Aorta (tissue), 5 donors: ENCODE measurements around the gene CRPPA. TPM values are rescaled to one million over a fixed set of nuclear protein-coding genes. Genes with fewer than 3 reads are reported as not detected.
"Not testable (repeated sequence)": the region's sequence is repeated elsewhere in the genome, so short reads cannot be mapped to it uniquely, and the experiment has no call there.

Experiments
- ATAC-seq: fragments of 200-7000 bp; cut with Tn5 transposase; one replicate; pipeline ENCODE4 v1.9.1; 2022; ENCODE audit warnings: moderate library complexity; ENCODE audit not compliant: low FRiP score
- DNase-seq, 2 donors: peaks; one replicate each; pipeline ENCODE4 v3.0.0-alpha.2; 2020
- H3K27ac ChIP-seq, 2 donors: one replicate each; pipeline ENCODE4 v1.5.1; 2013; ENCODE audit warnings: low read length in 2 of 2, mild to moderate bottlenecking in 2 of 2, moderate library complexity in 2 of 2, control low read depth in 1 of 2, inconsistent platforms in 1 of 2, low read depth in 1 of 2
- H3K27me3 ChIP-seq, 2 donors: one replicate each; pipeline ENCODE4 v1.6.1; 2013; ENCODE audit warnings: control low read depth in 1 of 2, low read length in 1 of 2, mild to moderate bottlenecking in 1 of 2, moderate library complexity in 1 of 2; ENCODE audit not compliant: insufficient read depth in 2 of 2, control insufficient read depth in 1 of 2
- H3K36me3 ChIP-seq, 2 donors: one replicate each; pipeline ENCODE4 v1.6.1; 2013; ENCODE audit warnings: control low read depth in 1 of 2, low read length in 1 of 2, mild to moderate bottlenecking in 1 of 2; ENCODE audit not compliant: insufficient read depth in 2 of 2, control insufficient read depth in 1 of 2
- H3K4me1 ChIP-seq, 2 donors: one replicate each; pipeline ENCODE4 v1.6.1; 2013; ENCODE audit warnings: low read length in 2 of 2, control low read depth in 1 of 2, mild to moderate bottlenecking in 1 of 2, moderate library complexity in 1 of 2; ENCODE audit not compliant: insufficient read depth in 2 of 2, control insufficient read depth in 1 of 2
- H3K4me3 ChIP-seq, 2 donors: one replicate each; pipeline ENCODE4 v1.5.1; 2013; ENCODE audit warnings: low read length in 2 of 2, control low read depth in 1 of 2, mild to moderate bottlenecking in 1 of 2
- H3K9me3 ChIP-seq: one replicate; pipeline ENCODE4 v1.6.1; 2013; ENCODE audit warnings: mild to moderate bottlenecking, low read length; ENCODE audit not compliant: control insufficient read depth
- WGBS, 2 donors: extraction: QIAGEN DNeasy Blood & Tissue Kit; methylation state at CpG; one replicate each; pipeline ENCODE4 v1.1.7; 2013; 5-methylcytosine and 5-hydroxymethylcytosine counted together
- intact Hi-C, 2 donors: fragments of 100-400 bp; cut with DNase I; formaldehyde crosslinking; loops; one replicate each; pipeline versions ENCODE4 v1.14.2 to v1.15.0; 2022
- polyA plus RNA-seq, 2 donors: library from polyadenylated mRNA; stranded (reverse); fragments of 200-250 nt; gene quantifications; one replicate each; pipeline ENCODE4 v1.2.3, GENCODE V29; 2013
- total RNA-seq, 2 donors: library from RNA; stranded (reverse); fragmentation: NEBNext Ultra II Directional; extraction: Animal tissue kit (Norgen Biotek cat#: 25700); gene quantifications; one replicate each; pipeline ENCODE4 v1.2.1, GENCODE V29; 2021
- donor health status: healthy with polysubstance abuse.
- donor health status: Bipolar disorder and iron deficiency.
- donor health status: DM: no; HTN: no; CAD: no.
- donor health status: DM: no; HTN: no; CAD: no.
- donor health status: DM: yes; HTN: yes; CAD: no.

The CRPPA gene
- total and polyA plus RNA-seq, 4 donors: 0.13 to 2.4 (median 1.2) TPM

DNA sequence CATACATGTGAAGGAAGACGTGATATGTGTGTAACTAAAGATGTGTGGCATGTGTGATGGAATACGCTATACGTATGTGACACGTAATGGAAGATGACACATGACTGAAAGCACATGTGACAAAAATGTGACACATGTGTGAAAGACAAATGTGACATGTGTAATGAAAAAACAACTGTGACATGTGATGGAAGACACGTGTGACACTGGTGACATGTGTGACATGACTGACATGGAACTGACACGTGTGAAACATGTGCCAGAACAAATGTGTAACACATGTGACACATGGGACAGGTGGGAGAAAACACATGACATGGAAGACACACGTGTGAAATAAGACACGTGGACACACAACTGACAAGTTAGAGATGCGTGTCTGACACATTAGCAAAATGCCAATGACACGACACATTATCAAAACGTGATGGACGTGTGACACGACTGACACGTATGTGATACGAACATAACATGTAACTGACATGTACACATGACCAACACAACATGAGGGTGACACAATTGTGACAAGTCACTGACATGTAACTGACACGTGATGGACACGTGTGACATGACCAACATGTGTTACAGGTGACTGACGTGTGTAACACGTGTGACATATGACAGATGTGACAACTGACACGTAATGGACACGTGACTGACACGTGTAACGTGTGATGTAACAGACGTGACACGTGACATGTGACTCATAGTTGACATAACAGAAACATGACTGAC is 24.4 kb downstream of the CRPPA start:
- DNase-seq (no peak), ATAC-seq (no peak)
- no peak overlapping the region for H3K4me3 ChIP-seq
- H3K36me3 ChIP-seq: no peaks in the 10 kb centered on the region
- no peaks in the 10 kb centered on the region for H3K4me1 ChIP-seq
- no peaks in the 10 kb centered on the region for H3K27me3 ChIP-seq
- intact Hi-C loops: no loop called here
- WGBS, 2 donors: 94% methylated on average over 25 of the region's 25 CpGs
- no peak overlapping the region for H3K27ac ChIP-seq
- H3K9me3 ChIP-seq: no peaks in the 10 kb centered on the region

DNA sequence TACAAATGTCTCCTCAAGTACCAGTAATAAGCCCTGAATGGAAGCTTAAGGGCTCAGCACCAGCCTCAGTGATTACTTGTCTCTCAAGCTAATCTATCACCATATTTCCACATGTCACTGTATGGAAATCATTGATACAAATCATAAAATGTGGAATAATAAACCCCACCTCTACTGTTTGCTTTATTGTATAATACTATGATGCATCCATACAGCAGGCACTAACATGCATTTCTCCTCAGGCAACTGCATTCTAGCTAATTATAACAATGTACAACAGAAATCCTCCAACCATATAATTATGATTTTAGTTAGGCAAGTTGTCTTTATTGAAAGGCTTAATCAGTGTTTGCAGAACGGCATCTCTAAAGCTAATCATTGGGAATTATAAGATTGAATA is 26.2 kb downstream of the CRPPA start:
- intact Hi-C loops: no loop called here
- no peaks in the 10 kb centered on the region for H3K27me3 ChIP-seq
- ATAC-seq: no peak
- 98 to 100% methylated on average over 1 of the region's 1 CpG for WGBS, 2 donors
- H3K27ac ChIP-seq: no peak overlapping the region
- no peaks in the 10 kb centered on the region for H3K9me3 ChIP-seq
- no peaks in the 10 kb centered on the region for H3K36me3 ChIP-seq
- no peak for DNase-seq
- no peaks in the 10 kb centered on the region for H3K4me1 ChIP-seq
- no peak overlapping the region for H3K4me3 ChIP-seq

DNA sequence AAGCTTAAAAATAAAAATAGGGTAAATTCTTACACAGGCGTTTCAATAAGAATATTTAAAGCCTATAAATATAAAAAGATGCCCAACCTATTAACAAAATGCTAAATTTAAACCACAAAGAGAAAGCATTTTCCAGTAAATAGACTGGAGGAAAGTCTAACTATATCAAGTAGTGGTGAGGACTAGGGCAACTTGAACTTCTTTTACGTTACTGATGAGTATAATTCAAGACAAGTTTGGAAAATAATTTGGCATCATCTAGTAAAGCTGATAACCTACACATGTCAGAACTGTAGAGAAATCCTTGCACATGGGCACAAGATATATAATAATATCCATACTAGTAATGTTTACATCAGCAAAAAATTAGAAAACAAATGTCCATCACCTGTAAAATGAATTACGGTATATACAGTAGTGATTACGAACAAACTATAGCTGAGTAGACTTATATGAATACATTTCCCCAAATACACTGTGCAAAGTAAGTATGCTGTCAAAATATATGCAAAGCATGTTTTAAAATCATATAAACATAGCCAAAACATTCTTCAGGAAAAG is 27.4 kb downstream of the CRPPA start:
- 95 to 98% methylated on average over 4 of the region's 4 CpGs for WGBS, 2 donors
- no peak for DNase-seq

DNA sequence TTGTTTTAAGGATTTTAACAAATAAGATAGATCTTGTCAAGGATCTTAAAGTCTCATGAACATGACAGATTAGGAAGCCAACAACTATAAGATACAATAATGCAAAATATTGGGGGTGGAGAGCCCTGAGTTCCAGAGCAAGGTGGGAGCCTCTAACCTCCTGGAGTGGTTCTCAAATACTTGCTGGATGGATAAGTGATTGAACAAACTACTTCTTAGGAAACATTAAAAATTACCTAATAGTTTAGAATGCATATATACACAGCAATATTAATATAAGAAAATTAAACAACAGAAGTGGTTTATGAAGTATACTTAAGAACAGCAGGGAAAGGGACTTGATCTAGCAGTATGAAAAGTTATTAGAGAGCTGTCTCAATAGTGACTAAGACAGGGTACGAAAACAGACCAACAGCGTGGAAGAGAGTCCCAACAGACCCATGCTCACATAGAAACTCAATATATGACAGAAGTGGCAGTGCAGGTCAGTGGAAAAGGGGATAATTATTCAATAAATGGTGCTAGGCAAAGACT is 28.3 kb downstream of the CRPPA start:
- DNase-seq (no peak), ATAC-seq (no peak)
- 93 to 95% methylated on average over 2 of the region's 2 CpGs for WGBS, 2 donors
- Histone ChIP-seq H3K4me1 (no peaks in the 10 kb centered on the region), H3K27ac (no peak overlapping the region), H3K9me3 (no peaks in the 10 kb centered on the region), H3K36me3 (no peaks in the 10 kb centered on the region), H3K27me3 (no peaks in the 10 kb centered on the region), H3K4me3 (no peak overlapping the region)
- intact Hi-C loops: no loop called here

More for the DNA sequence above, 27.4 kb downstream of the CRPPA start:
- Histone ChIP-seq H3K27me3 (no peaks in the 10 kb centered on the region), H3K9me3 (no peaks in the 10 kb centered on the region), H3K4me3 (no peak overlapping the region), H3K27ac (no peak overlapping the region), H3K4me1 (no peaks in the 10 kb centered on the region), H3K36me3 (no peaks in the 10 kb centered on the region)
- intact Hi-C loops: no loop called here
- ATAC-seq: no peak

DNA sequence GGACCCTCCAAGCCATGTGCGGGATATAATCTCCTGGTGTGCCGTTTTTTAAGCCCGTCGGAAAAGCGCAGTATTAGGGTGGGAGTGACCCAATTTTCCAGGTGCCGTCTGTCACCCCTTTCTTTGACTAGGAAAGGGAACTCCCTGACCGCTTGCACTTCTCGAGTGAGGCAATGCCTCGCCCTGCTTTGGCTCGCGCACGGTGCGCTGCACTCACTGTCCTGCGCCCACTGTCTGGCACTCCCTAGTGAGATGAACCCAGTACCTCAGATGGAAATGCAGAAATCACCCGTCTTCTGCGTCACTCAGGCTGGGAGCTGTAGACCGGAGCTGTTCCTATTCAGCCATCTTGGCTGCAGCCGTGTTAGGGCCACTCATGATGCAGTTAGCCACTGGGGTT is 37.6 kb downstream of the CRPPA start:
- ATAC-seq, H3K4me3 ChIP-seq, H3K27ac ChIP-seq, H3K4me1 ChIP-seq, H3K36me3 ChIP-seq, H3K9me3 ChIP-seq, H3K27me3 ChIP-seq, intact Hi-C loops, DNase-seq: not testable (repeated sequence)
- WGBS, 2 donors: 97 to 98% methylated on average over 16 to 18 of the region's 18 CpGs

DNA sequence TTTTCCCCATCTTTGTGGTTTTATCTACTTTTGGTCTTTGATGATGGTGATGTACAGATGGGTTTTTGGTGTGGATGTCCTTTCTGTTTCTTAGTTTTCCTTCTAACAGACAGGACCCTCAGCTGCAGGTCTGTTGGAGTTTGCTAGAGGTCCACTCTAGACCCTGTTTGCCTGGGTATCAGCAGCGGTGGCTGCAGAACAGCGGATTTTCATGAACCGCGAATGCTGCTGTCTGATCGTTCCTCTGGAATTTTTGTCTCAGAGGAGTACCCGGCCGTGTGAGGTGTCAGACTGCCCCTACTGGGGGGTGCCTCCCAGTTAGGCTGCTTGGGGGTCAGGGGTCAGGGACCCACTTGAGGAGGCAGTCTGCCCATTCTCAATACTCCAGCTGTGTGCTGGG is 38.2 kb downstream of the CRPPA start:
- ATAC-seq, H3K9me3 ChIP-seq, H3K27ac ChIP-seq, intact Hi-C loops, H3K36me3 ChIP-seq, H3K4me1 ChIP-seq, H3K4me3 ChIP-seq, DNase-seq, H3K27me3 ChIP-seq: not testable (repeated sequence)
- WGBS, 2 donors: 95 to 98% methylated on average over 7 of the region's 7 CpGs

Other genes starting within 250 kb of the CRPPA start
- not detected for gene SOSTDC1, start 44.2 kb upstream of the CRPPA start, total RNA-seq
- not detected for gene SOSTDC1, start 44.2 kb upstream of the CRPPA start, polyA plus RNA-seq
- not detected for gene LRRC72, start 105.3 kb upstream of the CRPPA start, total RNA-seq
- gene LRRC72, start 105.3 kb upstream of the CRPPA start, polyA plus RNA-seq: not detected
- 10 to 100 TPM; 13.5 to 22.5 TPM for gene ANKMY2, start 224.2 kb upstream of the CRPPA start, total RNA-seq
- gene ANKMY2, start 224.2 kb upstream of the CRPPA start, polyA plus RNA-seq: 10 to 100 TPM in 1 of 2 donors, 1 to 10 TPM in 1; 9.4 to 12.3 TPM
- gene BZW2, start 224.6 kb upstream of the CRPPA start, total RNA-seq: 10 to 100 TPM; 31.1 to 32.8 TPM
- gene BZW2, start 224.6 kb upstream of the CRPPA start, polyA plus RNA-seq: 10 to 100 TPM in 1 of 2 donors, 1 to 10 TPM in 1; 9.0 to 14.5 TPM